Retinal pigment epithelial cell (primary cell): ENCODE measurements around the gene SLC25A51.

Experiments used
- DNase-seq: peaks from one replicate; pipeline ENCODE4 v3.0.0-alpha.2; 2010; ENCODE audit warnings: low read depth
- H3K4me3 ChIP-seq: 2 replicates; pipeline ENCODE4 v1.5.1; 2011; ENCODE audit warnings: mild to moderate bottlenecking, low read length, control low read depth, moderate library complexity
- CTCF ChIP-seq: conservative IDR thresholded peaks from 2 replicates; pipeline ENCODE4 v1.5.1; 2011; ENCODE audit warnings: low read depth, low read length, control low read depth, inconsistent platforms

Gene SLC25A51

GRCh38 chr9:37923796-37924427 is 20.0 kb upstream of the SLC25A51 start:
- no peak overlapping the region for H3K4me3 ChIP-seq
- no peak for TF ChIP-seq CTCF
- DNase-seq, result no peak

- no peak for DNase-seq
- TF ChIP-seq CTCF, result no peak
- no peak overlapping the region for H3K4me3 ChIP-seq
Measured at GRCh38 chr9:37923118-37923795, 19.3 kb upstream of the SLC25A51 start.

GRCh38 chr9:37922363-37923117 is 18.6 kb upstream of the SLC25A51 start:
- no peak for DNase-seq

GRCh38 chr9:37921546-37922300 is 17.8 kb upstream of the SLC25A51 start:
- peak; percentile 64 for TF ChIP-seq CTCF
- H3K4me3 ChIP-seq, result no peak overlapping the region
- DNase-seq, result peak; percentile 71

More at GRCh38 chr9:37922363-37923117, 18.6 kb upstream of the SLC25A51 start:
- H3K4me3 ChIP-seq, result no peak overlapping the region
- TF ChIP-seq CTCF, result no peak

- no peak for TF ChIP-seq CTCF
- DNase-seq, result no peak
- H3K4me3 ChIP-seq, result no peak overlapping the region
Measured at GRCh38 chr9:37921168-37921510, 17.2 kb upstream of the SLC25A51 start.

- H3K4me3 ChIP-seq, result no peak overlapping the region
- no peak for DNase-seq
- TF ChIP-seq CTCF, result no peak
Measured at GRCh38 chr9:37920471-37921167, 16.7 kb upstream of the SLC25A51 start.
